Measurements from ENCODE around the gene ADAMTS16. TPM values are rescaled to one million over a fixed set of nuclear protein-coding genes. Genes with fewer than 3 reads are reported as not detected.

The ADAMTS16 gene
- total RNA-seq, 2 experiments from 2014 or later, result not detected

- H3K27ac Mint-ChIP-seq, result no peak overlapping the region
- POLR2A ChIA-PET, result no interaction called here
- H3K9me3 Mint-ChIP-seq, result no peaks in the 10 kb centered on the region
- H3K36me3 Mint-ChIP-seq (ENCODE audit: low read depth), result no peaks in the 10 kb centered on the region
- CTCF ChIA-PET, result no interaction called here
- H3K4me3 Mint-ChIP-seq, result no peak overlapping the region
- DNase-seq, result no peak
- H3K4me1 Mint-ChIP-seq, result peaks cover 4% of the 10 kb centered on the region
- no peaks in the 10 kb centered on the region for H3K27me3 Mint-ChIP-seq
Measured at GRCh38 chr5:5350101-5350500, 210.0 kb downstream of the ADAMTS16 start.

GRCh38 chr5:5351288-5351979 is 211.3 kb downstream of the ADAMTS16 start:
- no peaks in the 10 kb centered on the region for H3K36me3 Mint-ChIP-seq (ENCODE audit: low read depth)
- CTCF ChIA-PET, result no interaction called here
- H3K27me3 Mint-ChIP-seq, result no peaks in the 10 kb centered on the region
- H3K9me3 Mint-ChIP-seq, result no peaks in the 10 kb centered on the region
- no peak for DNase-seq
- no peak overlapping the region for H3K4me3 Mint-ChIP-seq
- POLR2A ChIA-PET, result no interaction called here
- H3K27ac Mint-ChIP-seq, result no peak overlapping the region
- H3K4me1 Mint-ChIP-seq, result peaks cover 4% of the 10 kb centered on the region

- Mint-ChIP-seq H3K27ac (no peak overlapping the region), H3K4me3 (no peak overlapping the region), H3K36me3 (ENCODE audit: low read depth) (no peaks in the 10 kb centered on the region), H3K4me1 (peaks cover 4% of the 10 kb centered on the region), H3K9me3 (no peaks in the 10 kb centered on the region), H3K27me3 (no peaks in the 10 kb centered on the region)
- CTCF ChIA-PET, result no interaction called here
- POLR2A ChIA-PET, result no interaction called here
- no peak for DNase-seq
Measured at GRCh38 chr5:5352675-5353074, 212.5 kb downstream of the ADAMTS16 start.

GRCh38 chr5:5353681-5354080 is 213.6 kb downstream of the ADAMTS16 start:
- no peak overlapping the region for H3K4me3 Mint-ChIP-seq
- H3K36me3 Mint-ChIP-seq (ENCODE audit: low read depth), result no peaks in the 10 kb centered on the region
- no peaks in the 10 kb centered on the region for H3K9me3 Mint-ChIP-seq
- no peak overlapping the region for H3K27ac Mint-ChIP-seq
- DNase-seq, result no peak
- POLR2A ChIA-PET, result no interaction called here
- no peaks in the 10 kb centered on the region for H3K27me3 Mint-ChIP-seq
- no peaks in the 10 kb centered on the region for H3K4me1 Mint-ChIP-seq
- CTCF ChIA-PET, result no interaction called here

- no peak for DNase-seq
- Mint-ChIP-seq H3K36me3 (ENCODE audit: low read depth) (no peaks in the 10 kb centered on the region), H3K9me3 (no peaks in the 10 kb centered on the region), H3K4me1 (no peaks in the 10 kb centered on the region), H3K27ac (no peak overlapping the region), H3K4me3 (no peak overlapping the region), H3K27me3 (no peaks in the 10 kb centered on the region)
- POLR2A ChIA-PET, result no interaction called here
- CTCF ChIA-PET, result no interaction called here
Measured at GRCh38 chr5:5356765-5357164, 216.6 kb downstream of the ADAMTS16 start.

- DNase-seq, result no peak
- H3K9me3 Mint-ChIP-seq, result no peaks in the 10 kb centered on the region
- H3K36me3 Mint-ChIP-seq (ENCODE audit: low read depth), result no peaks in the 10 kb centered on the region
- no peak overlapping the region for H3K27ac Mint-ChIP-seq
- H3K4me3 Mint-ChIP-seq, result no peak overlapping the region
- H3K4me1 Mint-ChIP-seq, result no peaks in the 10 kb centered on the region
- CTCF ChIA-PET, result no interaction called here
- no peaks in the 10 kb centered on the region for H3K27me3 Mint-ChIP-seq
- POLR2A ChIA-PET, result no interaction called here
Measured at GRCh38 chr5:5359618-5360017, 219.5 kb downstream of the ADAMTS16 start.

- ChIA-PET CTCF (no interaction called here), POLR2A (no interaction called here)
- Mint-ChIP-seq H3K4me1 (no peaks in the 10 kb centered on the region), H3K4me3 (no peak overlapping the region), H3K36me3 (ENCODE audit: low read depth) (no peaks in the 10 kb centered on the region), H3K9me3 (no peaks in the 10 kb centered on the region), H3K27ac (no peak overlapping the region), H3K27me3 (no peaks in the 10 kb centered on the region)
- DNase-seq, result no peak
Measured at GRCh38 chr5:5360363-5360940, 220.3 kb downstream of the ADAMTS16 start.

- Mint-ChIP-seq H3K27me3 (no peaks in the 10 kb centered on the region), H3K27ac (no peak overlapping the region), H3K4me3 (no peak overlapping the region), H3K36me3 (ENCODE audit: low read depth) (no peaks in the 10 kb centered on the region), H3K9me3 (no peaks in the 10 kb centered on the region), H3K4me1 (no peaks in the 10 kb centered on the region)
- ChIA-PET CTCF (no interaction called here), POLR2A (no interaction called here)
- DNase-seq, result no peak
Measured at GRCh38 chr5:5360941-5361520, 220.9 kb downstream of the ADAMTS16 start.

- POLR2A ChIA-PET, result no interaction called here
- H3K4me3 Mint-ChIP-seq, result no peak overlapping the region
- no peaks in the 10 kb centered on the region for H3K4me1 Mint-ChIP-seq
- CTCF ChIA-PET, result no interaction called here
- no peaks in the 10 kb centered on the region for H3K36me3 Mint-ChIP-seq (ENCODE audit: low read depth)
- H3K27me3 Mint-ChIP-seq, result no peaks in the 10 kb centered on the region
- DNase-seq, result no peak
- no peaks in the 10 kb centered on the region for H3K9me3 Mint-ChIP-seq
- H3K27ac Mint-ChIP-seq, result no peak overlapping the region
Measured at GRCh38 chr5:5363045-5363444, 222.9 kb downstream of the ADAMTS16 start.

GRCh38 chr5:5364932-5365331 is 224.8 kb downstream of the ADAMTS16 start:
- ChIA-PET CTCF (no interaction called here), POLR2A (no interaction called here)
- no peaks in the 10 kb centered on the region for H3K4me1 Mint-ChIP-seq
- H3K36me3 Mint-ChIP-seq (ENCODE audit: low read depth), result no peaks in the 10 kb centered on the region
- H3K27ac Mint-ChIP-seq, result no peak overlapping the region
- no peak overlapping the region for H3K4me3 Mint-ChIP-seq
- DNase-seq, result no peak
- H3K9me3 Mint-ChIP-seq, result no peaks in the 10 kb centered on the region
- no peaks in the 10 kb centered on the region for H3K27me3 Mint-ChIP-seq

GRCh38 chr5:5367739-5368138 is 227.6 kb downstream of the ADAMTS16 start:
- Mint-ChIP-seq H3K36me3 (ENCODE audit: low read depth) (no peaks in the 10 kb centered on the region), H3K27me3 (no peaks in the 10 kb centered on the region)

GRCh38 chr5:5369051-5369605 is 229.0 kb downstream of the ADAMTS16 start:
- no peak for DNase-seq
- no peak overlapping the region for H3K27ac Mint-ChIP-seq
- no peaks in the 10 kb centered on the region for H3K9me3 Mint-ChIP-seq
- POLR2A ChIA-PET, result no interaction called here
- no peaks in the 10 kb centered on the region for H3K4me1 Mint-ChIP-seq
- no peak overlapping the region for H3K4me3 Mint-ChIP-seq
- H3K27me3 Mint-ChIP-seq, result no peaks in the 10 kb centered on the region
- CTCF ChIA-PET, result interaction anchor here (0.5 kb wide), 1 partner anchor 592 kb away, joined by 3 read pairs; no protein-coding TSS in a partner anchor
- no peaks in the 10 kb centered on the region for H3K36me3 Mint-ChIP-seq (ENCODE audit: low read depth)

More at GRCh38 chr5:5367739-5368138, 227.6 kb downstream of the ADAMTS16 start:
- DNase-seq, result no peak
- ChIA-PET CTCF (no interaction called here), POLR2A (no interaction called here)
- Mint-ChIP-seq H3K4me1 (no peaks in the 10 kb centered on the region), H3K9me3 (no peaks in the 10 kb centered on the region), H3K4me3 (no peak overlapping the region), H3K27ac (no peak overlapping the region)
